DOHH2 (cell line): Measurements from ENCODE around the gene VAPA.

Source experiments
- H3F3A ChIP-seq: fragments of 200-600 bp; sonication (generic), shearing (Covaris generic); 2 replicates; pipeline ENCODE4 v1.6.0; 2016; ENCODE audit warnings: antibody characterized with exemption, mild to moderate bottlenecking; ENCODE audit not compliant: control insufficient read depth, insufficient read depth
- H3K27ac ChIP-seq: fragments of 200-600 bp; sonication (generic); 2 replicates; pipeline ENCODE4 v1.5.1; 2014; ENCODE audit warnings: low read depth, mild to moderate bottlenecking, low read length, moderate library complexity
- H3K27me3 ChIP-seq: fragments of 200-600 bp; sonication (generic); 2 replicates; pipeline ENCODE4 v1.6.1; 2014; ENCODE audit warnings: mild to moderate bottlenecking, low read length, mixed read lengths; ENCODE audit not compliant: control insufficient read depth
- H3K36me3 ChIP-seq: fragments of 200-600 bp; sonication (generic); 2 replicates; pipeline ENCODE4 v1.6.1; 2014; ENCODE audit warnings: mild to moderate bottlenecking, low read length, moderate library complexity, mixed read lengths; ENCODE audit not compliant: control insufficient read depth
- H3K4me1 ChIP-seq: fragments of 200-600 bp; sonication (generic); 2 replicates; pipeline ENCODE4 v1.6.1; 2014; ENCODE audit warnings: mild to moderate bottlenecking, low read length, mixed read lengths; ENCODE audit not compliant: control insufficient read depth
- H3K4me2 ChIP-seq: fragments of 200-600 bp; sonication (generic); 2 replicates; pipeline ENCODE4 v1.6.0; 2014; ENCODE audit warnings: mild to moderate bottlenecking, low read length, moderate library complexity
- H3K4me3 ChIP-seq: fragments of 200-600 bp; sonication (generic); 2 replicates; pipeline ENCODE4 v1.5.1; 2014; ENCODE audit warnings: mild to moderate bottlenecking, low read length, mixed read lengths
- H3K79me2 ChIP-seq: fragments of 200-600 bp; sonication (generic); 2 replicates; pipeline ENCODE4 v1.6.1; 2014; ENCODE audit warnings: mild to moderate bottlenecking, low read length, mixed read lengths; ENCODE audit not compliant: control insufficient read depth
- H3K9me2 ChIP-seq: fragments of 200-600 bp; sonication (generic); replicated peaks from 2 replicates; pipeline ENCODE4 v1.6.1; 2014; ENCODE audit warnings: mild to moderate bottlenecking, low read length, mixed read lengths; ENCODE audit not compliant: control insufficient read depth
- H3K9me3 ChIP-seq: fragments of 200-600 bp; sonication (generic); 2 replicates; pipeline ENCODE4 v1.6.1; 2014; ENCODE audit warnings: antibody characterized with exemption, low read length, mixed read lengths; ENCODE audit not compliant: control insufficient read depth, insufficient read depth
- H4K20me1 ChIP-seq: fragments of 200-600 bp; sonication (generic); 2 replicates; pipeline ENCODE4 v1.6.0; 2014; ENCODE audit warnings: low read depth, mild to moderate bottlenecking, antibody characterized with exemption, low read length, moderate library complexity; ENCODE audit not compliant: control insufficient read depth, insufficient read depth
- EZH2phosphoT487 ChIP-seq: fragments of 200-600 bp; sonication (generic); IDR thresholded peaks from 2 replicates; pipeline ENCODE4 v1.6.1; 2017; ENCODE audit warnings: borderline replicate concordance, mild to moderate bottlenecking, antibody characterized with exemption, low read length, moderate library complexity, mixed read lengths
- TF ChIP-seq, protein P1 (sequence below): fragments of 200-600 bp; sonication (generic); IDR thresholded peaks from one replicate; pipeline ENCODE4 v1.5.1; 2014; ENCODE audit warnings: antibody characterized with exemption, mild to moderate bottlenecking, low read depth, low read length; ENCODE audit not compliant: poor library complexity, severe bottlenecking

VAPA gene

DNA sequence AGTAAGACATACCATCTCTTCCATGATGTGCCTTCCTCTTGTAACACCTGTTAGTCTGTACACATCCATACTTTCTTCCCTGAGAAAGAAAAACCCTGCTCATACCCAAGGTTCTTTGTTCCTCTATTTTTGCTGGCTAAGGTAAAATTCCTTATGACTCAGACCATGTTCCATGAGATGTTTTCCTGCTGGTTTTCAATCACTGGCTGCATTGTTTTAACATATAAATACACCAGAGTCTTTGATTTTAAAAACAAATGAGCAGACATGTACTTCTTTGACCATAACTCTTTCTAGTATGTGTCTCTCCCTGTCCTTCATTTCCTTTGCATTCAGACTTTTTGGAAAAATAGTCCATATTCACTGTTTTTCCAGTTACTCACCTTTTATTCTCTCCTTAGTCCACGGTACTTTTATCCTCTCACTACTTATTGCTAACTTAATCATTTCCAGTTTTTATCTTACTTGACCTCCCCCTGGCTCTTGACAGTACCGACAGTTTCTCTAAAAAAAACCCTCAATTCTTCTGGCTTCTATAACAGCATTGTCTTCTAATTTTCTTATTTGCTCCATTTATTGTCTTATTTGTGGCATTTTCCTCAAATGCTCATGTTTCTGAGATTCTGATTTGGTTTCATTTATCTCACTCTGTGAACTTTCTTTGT lies 4.3 kb downstream of the VAPA start:
- Histone ChIP-seq H3K27ac (no peak overlapping the region), H3K9me3 (no peaks in the 10 kb centered on the region), H3K9me2 (no peaks in the 10 kb centered on the region), H4K20me1 (peaks cover 69% of the 10 kb centered on the region), H3K4me1 (peaks cover 74% of the 10 kb centered on the region), H3K36me3 (peaks cover 19% of the 10 kb centered on the region), H3K4me3 (peak overlapping the region; percentile 6; the same call in 1 of the 2 replicates), H3F3A (no peaks in the 10 kb centered on the region), H3K4me2 (peak overlapping the region; percentile 40), H3K79me2 (peaks cover 93% of the 10 kb centered on the region), H3K27me3 (no peaks in the 10 kb centered on the region)
- TF ChIP-seq, protein P1, sequence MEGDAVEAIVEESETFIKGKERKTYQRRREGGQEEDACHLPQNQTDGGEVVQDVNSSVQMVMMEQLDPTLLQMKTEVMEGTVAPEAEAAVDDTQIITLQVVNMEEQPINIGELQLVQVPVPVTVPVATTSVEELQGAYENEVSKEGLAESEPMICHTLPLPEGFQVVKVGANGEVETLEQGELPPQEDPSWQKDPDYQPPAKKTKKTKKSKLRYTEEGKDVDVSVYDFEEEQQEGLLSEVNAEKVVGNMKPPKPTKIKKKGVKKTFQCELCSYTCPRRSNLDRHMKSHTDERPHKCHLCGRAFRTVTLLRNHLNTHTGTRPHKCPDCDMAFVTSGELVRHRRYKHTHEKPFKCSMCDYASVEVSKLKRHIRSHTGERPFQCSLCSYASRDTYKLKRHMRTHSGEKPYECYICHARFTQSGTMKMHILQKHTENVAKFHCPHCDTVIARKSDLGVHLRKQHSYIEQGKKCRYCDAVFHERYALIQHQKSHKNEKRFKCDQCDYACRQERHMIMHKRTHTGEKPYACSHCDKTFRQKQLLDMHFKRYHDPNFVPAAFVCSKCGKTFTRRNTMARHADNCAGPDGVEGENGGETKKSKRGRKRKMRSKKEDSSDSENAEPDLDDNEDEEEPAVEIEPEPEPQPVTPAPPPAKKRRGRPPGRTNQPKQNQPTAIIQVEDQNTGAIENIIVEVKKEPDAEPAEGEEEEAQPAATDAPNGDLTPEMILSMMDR: no peak
- no peak for TF ChIP-seq EZH2phosphoT487

DNA sequence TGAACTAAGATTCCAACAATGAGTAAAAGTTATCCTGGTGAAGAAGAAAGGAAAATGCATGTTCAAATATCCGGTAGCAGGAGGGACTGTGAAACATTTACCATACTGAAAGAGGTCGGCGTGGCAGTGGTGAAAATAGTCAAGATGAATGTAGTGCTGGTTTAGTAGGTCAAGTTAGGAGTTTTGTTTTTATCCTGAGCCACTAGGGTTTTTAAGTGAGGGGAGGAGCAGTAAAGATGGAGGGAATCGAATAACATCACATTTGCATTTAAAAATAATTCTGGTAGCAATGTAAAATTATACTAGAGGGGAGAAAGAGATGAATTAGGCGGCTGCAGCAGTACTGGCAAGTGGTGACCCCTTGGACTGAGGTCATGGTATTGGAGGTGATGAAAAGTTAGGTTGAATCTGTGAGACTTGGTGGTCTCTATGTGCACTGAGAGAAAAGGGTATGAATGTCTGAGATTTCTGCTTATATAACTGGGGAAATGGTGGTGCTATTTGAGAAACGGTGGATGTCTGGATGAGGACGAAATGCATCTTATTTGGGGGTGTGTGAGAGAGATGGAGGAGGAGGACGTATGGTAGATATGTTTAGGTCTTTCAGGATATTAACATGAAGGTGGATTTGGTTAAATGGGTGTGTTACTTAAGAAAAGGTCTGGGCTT lies 5.9 kb downstream of the VAPA start:
- no peak for TF ChIP-seq EZH2phosphoT487
- TF ChIP-seq, protein P1: no peak
- Histone ChIP-seq H4K20me1 (peaks cover 81% of the 10 kb centered on the region), H3F3A (no peaks in the 10 kb centered on the region), H3K4me1 (peaks cover 86% of the 10 kb centered on the region), H3K9me2 (no peaks in the 10 kb centered on the region), H3K4me3 (no peak overlapping the region; the same call in 1 of the 2 replicates), H3K9me3 (no peaks in the 10 kb centered on the region), H3K79me2 (peaks cover 100% of the 10 kb centered on the region), H3K27me3 (no peaks in the 10 kb centered on the region), H3K36me3 (peaks cover 20% of the 10 kb centered on the region), H3K4me2 (peak overlapping the region; percentile 40), H3K27ac (no peak overlapping the region)

DNA sequence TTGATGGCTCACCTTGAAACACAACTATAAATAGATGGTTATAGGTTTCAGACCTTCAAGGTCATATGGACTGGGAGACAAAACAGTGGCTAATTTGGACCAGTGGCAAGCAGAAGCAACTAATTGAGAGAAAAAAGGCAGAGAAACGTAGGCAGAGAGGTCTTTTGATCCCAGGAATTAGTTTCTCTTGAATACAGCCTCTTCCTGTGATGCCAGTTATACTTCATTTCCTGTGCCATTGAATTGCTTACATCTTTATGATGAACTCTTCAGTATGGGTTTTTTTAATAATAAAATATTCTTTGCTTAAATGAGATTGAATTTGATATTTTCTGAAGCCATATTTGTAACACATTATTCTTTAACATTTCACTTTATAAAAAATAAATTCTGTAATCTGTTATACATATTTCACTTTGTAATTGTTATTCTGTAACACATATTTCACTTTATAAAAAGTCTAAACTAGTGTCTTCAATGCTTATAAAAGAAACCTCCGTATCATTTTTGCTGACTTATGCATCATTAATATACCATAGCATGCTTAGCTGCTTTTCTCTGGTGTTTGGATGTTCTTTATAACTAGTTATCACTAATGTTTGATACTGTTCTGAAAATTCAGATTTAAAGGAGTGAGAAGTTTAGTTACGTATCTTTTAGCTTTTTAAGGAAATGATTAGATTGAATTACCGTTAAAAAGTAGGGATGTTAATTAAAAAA lies 8.9 kb downstream of the VAPA start:
- Histone ChIP-seq H3K36me3 (peaks cover 11% of the 10 kb centered on the region; the same call in 1 of the 2 replicates), H3K27ac (no peak overlapping the region), H3K79me2 (peaks cover 100% of the 10 kb centered on the region), H3K27me3 (no peaks in the 10 kb centered on the region), H3F3A (no peaks in the 10 kb centered on the region), H3K4me2 (peak overlapping the region; percentile 12; the same call in 1 of the 2 replicates), H3K4me1 (peaks cover 92% of the 10 kb centered on the region), H3K4me3 (no peak overlapping the region), H3K9me2 (no peaks in the 10 kb centered on the region), H4K20me1 (peaks cover 76% of the 10 kb centered on the region), H3K9me3 (no peaks in the 10 kb centered on the region)
- TF ChIP-seq EZH2phosphoT487: no peak
- TF ChIP-seq, protein P1: no peak
